HepG2 (cell line): Measurements from ENCODE around the gene RBM6. TPM values are rescaled to one million over a fixed set of nuclear protein-coding genes. Genes with fewer than 3 reads are reported as not detected.
A peak's percentile ranks its signal among the peaks of the same experiment; 100 is the strongest.

Experiments used
- BRF2 ChIP-seq: sonication (generic); formaldehyde crosslinking; IDR thresholded peaks from 2 replicates; pipeline ENCODE4 v1.8.1; 2022; ENCODE audit warnings: mild to moderate bottlenecking, missing genetic modification reagents
- CAMTA2 ChIP-seq: sonication (generic); formaldehyde crosslinking; IDR thresholded peaks from 2 replicates; pipeline ENCODE4 v1.4.0; 2020; ENCODE audit warnings: mild to moderate bottlenecking, missing genetic modification reagents, borderline replicate concordance
- ELF4 ChIP-seq: sonication (generic); formaldehyde crosslinking; IDR thresholded peaks from 2 replicates; pipeline ENCODE4 v1.5.0; 2020; ENCODE audit warnings: missing genetic modification reagents, mild to moderate bottlenecking, moderate library complexity, borderline replicate concordance
- HMGA1 ChIP-seq: sonication (generic); formaldehyde crosslinking; conservative IDR thresholded peaks from 2 replicates; pipeline ENCODE4 v1.4.0; 2020; ENCODE audit warnings: missing genetic modification reagents
- KAT2B ChIP-seq: fragments of 150-350 bp; IDR thresholded peaks from 2 replicates; pipeline ENCODE4 v1.6.1; 2014; ENCODE audit warnings: low read depth, low read length, borderline replicate concordance
- MAFG ChIP-seq: sonication (generic); formaldehyde crosslinking; IDR thresholded peaks from 2 replicates; pipeline ENCODE4 v1.5.1; 2020; ENCODE audit warnings: mild to moderate bottlenecking, missing genetic modification reagents
- PHF8 ChIP-seq: sonication (generic); formaldehyde crosslinking; IDR thresholded peaks from 2 replicates; pipeline ENCODE4 v1.5.0; 2020; ENCODE audit warnings: missing genetic modification reagents
- PRPF4 ChIP-seq: fragments of 200-400 bp; formaldehyde crosslinking; IDR thresholded peaks from 2 replicates; pipeline ENCODE4 v1.6.1; 2016; ENCODE audit warnings: low read length, low read depth; ENCODE audit not compliant: poor library complexity, severe bottlenecking
- RAD51 ChIP-seq: fragments of 450-650 bp; IDR thresholded peaks from 2 replicates; pipeline ENCODE4 v1.6.1; 2016; ENCODE audit warnings: borderline replicate concordance
- SMYD3 ChIP-seq: sonication (generic); formaldehyde crosslinking; IDR thresholded peaks from 2 replicates; pipeline ENCODE4 v1.8.1; 2023; ENCODE audit warnings: mild to moderate bottlenecking, missing genetic modification reagents
- TCF7L2 ChIP-seq: IDR thresholded peaks from 2 replicates; pipeline ENCODE4 v1.6.1; 2011; ENCODE audit warnings: mild to moderate bottlenecking, low read depth, low read length, moderate library complexity
- TEAD2 ChIP-seq: sonication (generic); formaldehyde crosslinking; IDR thresholded peaks from 2 replicates; pipeline ENCODE4 v1.9.0; 2021; ENCODE audit warnings: missing genetic modification reagents
- ZBTB25 ChIP-seq: IDR thresholded peaks from 2 replicates; pipeline ENCODE4 v1.6.1; 2018; ENCODE audit warnings: missing genetic modification reagents
- ZFP62 ChIP-seq: sonication (generic); formaldehyde crosslinking; IDR thresholded peaks from 2 replicates; pipeline ENCODE4 v1.4.0; 2020; ENCODE audit warnings: missing genetic modification reagents
- ZNF180 ChIP-seq: sonication (generic); formaldehyde crosslinking; IDR thresholded peaks from 2 replicates; pipeline ENCODE4 v1.4.0; 2020; ENCODE audit warnings: low read depth, missing genetic modification reagents, borderline replicate concordance
- ZNF296 ChIP-seq: sonication (generic); formaldehyde crosslinking; conservative IDR thresholded peaks from 2 replicates; pipeline ENCODE4 v1.5.0; 2020; ENCODE audit warnings: mild to moderate bottlenecking, missing genetic modification reagents
- ZNF30 ChIP-seq: sonication (generic); formaldehyde crosslinking; IDR thresholded peaks from 2 replicates; pipeline ENCODE4 v1.5.0; 2020; ENCODE audit warnings: mild to moderate bottlenecking, missing genetic modification reagents
- ZNF510 ChIP-seq: sonication (generic); formaldehyde crosslinking; IDR thresholded peaks from 2 replicates; pipeline ENCODE4 v1.4.0; 2020; ENCODE audit warnings: low read depth, mild to moderate bottlenecking, missing genetic modification reagents
- ZNF576 ChIP-seq: sonication (generic); formaldehyde crosslinking; IDR thresholded peaks from 2 replicates; pipeline ENCODE4 v1.4.0; 2020; ENCODE audit warnings: mild to moderate bottlenecking, missing genetic modification reagents
- ZNF780A ChIP-seq: sonication (generic); formaldehyde crosslinking; IDR thresholded peaks from 2 replicates; pipeline ENCODE4 v1.8.0; 2022; ENCODE audit warnings: mild to moderate bottlenecking, missing genetic modification reagents, moderate library complexity
- ZNF781 ChIP-seq: sonication (generic); formaldehyde crosslinking; IDR thresholded peaks from 2 replicates; pipeline ENCODE4 v1.5.1; 2020; ENCODE audit warnings: borderline replicate concordance, mild to moderate bottlenecking, missing genetic modification reagents; ENCODE audit errors: not compliant biosample characterization
- polyA plus RNA-seq, 8 experiments: library from polyadenylated mRNA; depleted of rRNA in 3 of 8; stranded (reverse) in 7 of 8; unstranded in 1 of 8; fragments of >200 nt; fragmentation: Illumina TruSeq in 4 of 8; extraction: Trizol in 4 of 8; gene quantifications; 2 replicates each; pipeline versions ENCODE4 v1.2.1 to v1.2.3, GENCODE V29; 2011 to 2016; ENCODE audit warnings: low read depth in 4 of 8, missing spikeins in 1 of 8, mixed read lengths in 1 of 8; ENCODE audit not compliant: insufficient read depth in 1 of 8
- total RNA-seq, 5 experiments: library from RNA; depleted of rRNA; stranded (reverse); fragments of >200 nt; fragmentation: Illumina TruSeq; extraction: Trizol; gene quantifications; 2 replicates each; pipeline ENCODE4 v1.2.3, GENCODE V29; 2016; ENCODE audit warnings: low read depth in 1 of 5
- TF ChIP-seq, protein P1 (sequence below): sonication (generic); formaldehyde crosslinking; IDR thresholded peaks from 2 replicates; pipeline ENCODE4; 2020; ENCODE audit warnings: missing genetic modification reagents, mild to moderate bottlenecking, borderline replicate concordance
- TF ChIP-seq, protein P2 (sequence below): sonication (generic); formaldehyde crosslinking; IDR thresholded peaks from 2 replicates; pipeline ENCODE4 v1.5.0; 2020; ENCODE audit warnings: missing genetic modification reagents

The RBM6 gene
- total and polyA plus RNA-seq, 2 of the 13 experiments (the other 11 are each of a cell fraction or from before 2014, with no cell fraction given), result 72.7 to 86.1 TPM

GRCh38 chr3:49939858-49940666 is at the start of gene RBM6 (continued):
- TF ChIP-seq, protein P1, sequence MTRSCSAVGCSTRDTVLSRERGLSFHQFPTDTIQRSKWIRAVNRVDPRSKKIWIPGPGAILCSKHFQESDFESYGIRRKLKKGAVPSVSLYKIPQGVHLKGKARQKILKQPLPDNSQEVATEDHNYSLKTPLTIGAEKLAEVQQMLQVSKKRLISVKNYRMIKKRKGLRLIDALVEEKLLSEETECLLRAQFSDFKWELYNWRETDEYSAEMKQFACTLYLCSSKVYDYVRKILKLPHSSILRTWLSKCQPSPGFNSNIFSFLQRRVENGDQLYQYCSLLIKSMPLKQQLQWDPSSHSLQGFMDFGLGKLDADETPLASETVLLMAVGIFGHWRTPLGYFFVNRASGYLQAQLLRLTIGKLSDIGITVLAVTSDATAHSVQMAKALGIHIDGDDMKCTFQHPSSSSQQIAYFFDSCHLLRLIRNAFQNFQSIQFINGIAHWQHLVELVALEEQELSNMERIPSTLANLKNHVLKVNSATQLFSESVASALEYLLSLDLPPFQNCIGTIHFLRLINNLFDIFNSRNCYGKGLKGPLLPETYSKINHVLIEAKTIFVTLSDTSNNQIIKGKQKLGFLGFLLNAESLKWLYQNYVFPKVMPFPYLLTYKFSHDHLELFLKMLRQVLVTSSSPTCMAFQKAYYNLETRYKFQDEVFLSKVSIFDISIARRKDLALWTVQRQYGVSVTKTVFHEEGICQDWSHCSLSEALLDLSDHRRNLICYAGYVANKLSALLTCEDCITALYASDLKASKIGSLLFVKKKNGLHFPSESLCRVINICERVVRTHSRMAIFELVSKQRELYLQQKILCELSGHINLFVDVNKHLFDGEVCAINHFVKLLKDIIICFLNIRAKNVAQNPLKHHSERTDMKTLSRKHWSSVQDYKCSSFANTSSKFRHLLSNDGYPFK, result peak; percentile 90
- peak; percentile 88; the same call in 1 of the 2 replicates for TF ChIP-seq ZNF180 (CRISPR knock-in tag)
- no peak for TF ChIP-seq KAT2B
- TF ChIP-seq ZNF510 (CRISPR knock-in tag), result no peak
- TF ChIP-seq TCF7L2, result no peak
- TF ChIP-seq BRF2 (CRISPR knock-in tag), result no peak
- 0 out of 2 replicates have a peak, but pooled peaks have one; percentile 24 for TF ChIP-seq TEAD2 (CRISPR knock-in tag)
- 0 out of 2 replicates have a peak, but pooled peaks have one; percentile 39 for TF ChIP-seq ZNF780A (CRISPR knock-in tag)
- TF ChIP-seq PRPF4, result no peak
- peak; percentile 57 for TF ChIP-seq RAD51
- TF ChIP-seq, protein P2, sequence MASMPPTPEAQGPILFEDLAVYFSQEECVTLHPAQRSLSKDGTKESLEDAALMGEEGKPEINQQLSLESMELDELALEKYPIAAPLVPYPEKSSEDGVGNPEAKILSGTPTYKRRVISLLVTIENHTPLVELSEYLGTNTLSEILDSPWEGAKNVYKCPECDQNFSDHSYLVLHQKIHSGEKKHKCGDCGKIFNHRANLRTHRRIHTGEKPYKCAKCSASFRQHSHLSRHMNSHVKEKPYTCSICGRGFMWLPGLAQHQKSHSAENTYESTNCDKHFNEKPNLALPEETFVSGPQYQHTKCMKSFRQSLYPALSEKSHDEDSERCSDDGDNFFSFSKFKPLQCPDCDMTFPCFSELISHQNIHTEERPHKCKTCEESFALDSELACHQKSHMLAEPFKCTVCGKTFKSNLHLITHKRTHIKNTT (CRISPR knock-in tag), result peak; percentile 87; the same call in 1 of the 2 replicates
- no peak for TF ChIP-seq SMYD3 (CRISPR knock-in tag)
- peak; percentile 65; the same call in 1 of the 2 replicates for TF ChIP-seq CAMTA2 (CRISPR knock-in tag)
- TF ChIP-seq ZNF296, result peak; percentile 64; the same call in 1 of the 2 replicates
- no peak for TF ChIP-seq ZNF781 (CRISPR knock-in tag)
- TF ChIP-seq ZFP62, result peak; percentile 75; the same call in 1 of the 2 replicates
- TF ChIP-seq ELF4, result no peak; the same call in 1 of the 2 replicates
- no peak for TF ChIP-seq HMGA1 (CRISPR knock-in tag)
- peak; percentile 99 for TF ChIP-seq ZBTB25 (CRISPR knock-in tag)
- TF ChIP-seq MAFG, result no peak
- TF ChIP-seq ZNF30 (CRISPR knock-in tag), result no peak; the same call in 1 of the 2 replicates
- no peak for TF ChIP-seq ZNF576 (CRISPR knock-in tag)
- TF ChIP-seq PHF8, result peak; percentile 100
